GM04504 (cell line): ENCODE measurements around the gene OR6Y1.

Experiments used
- DNase-seq: peaks from one replicate; pipeline ENCODE4 v3.0.0-alpha.2; 2012; ENCODE audit warnings: low read depth

OR6Y1 gene

GRCh38 chr1:158506369-158506987 is 47.7 kb downstream of the OR6Y1 start:
- no peak for DNase-seq

GRCh38 chr1:158496374-158496773 is 57.8 kb downstream of the OR6Y1 start:
- no peak for DNase-seq

- DNase-seq, result no peak
Observed at GRCh38 chr1:158494796-158495195, 59.4 kb downstream of the OR6Y1 start.
